Measurements from ENCODE around the gene PIK3R2. TPM values are rescaled to one million over a fixed set of nuclear protein-coding genes. Genes with fewer than 3 reads are reported as not detected.

PIK3R2 gene
- total RNA-seq, 4 donors from 2014 or later: 19.7 to 45.4 (median 28.2) TPM

GRCh38 chr19:18117364-18117691, 35.6 kb upstream of the PIK3R2 start:
- TF ChIP-seq, protein P1, sequence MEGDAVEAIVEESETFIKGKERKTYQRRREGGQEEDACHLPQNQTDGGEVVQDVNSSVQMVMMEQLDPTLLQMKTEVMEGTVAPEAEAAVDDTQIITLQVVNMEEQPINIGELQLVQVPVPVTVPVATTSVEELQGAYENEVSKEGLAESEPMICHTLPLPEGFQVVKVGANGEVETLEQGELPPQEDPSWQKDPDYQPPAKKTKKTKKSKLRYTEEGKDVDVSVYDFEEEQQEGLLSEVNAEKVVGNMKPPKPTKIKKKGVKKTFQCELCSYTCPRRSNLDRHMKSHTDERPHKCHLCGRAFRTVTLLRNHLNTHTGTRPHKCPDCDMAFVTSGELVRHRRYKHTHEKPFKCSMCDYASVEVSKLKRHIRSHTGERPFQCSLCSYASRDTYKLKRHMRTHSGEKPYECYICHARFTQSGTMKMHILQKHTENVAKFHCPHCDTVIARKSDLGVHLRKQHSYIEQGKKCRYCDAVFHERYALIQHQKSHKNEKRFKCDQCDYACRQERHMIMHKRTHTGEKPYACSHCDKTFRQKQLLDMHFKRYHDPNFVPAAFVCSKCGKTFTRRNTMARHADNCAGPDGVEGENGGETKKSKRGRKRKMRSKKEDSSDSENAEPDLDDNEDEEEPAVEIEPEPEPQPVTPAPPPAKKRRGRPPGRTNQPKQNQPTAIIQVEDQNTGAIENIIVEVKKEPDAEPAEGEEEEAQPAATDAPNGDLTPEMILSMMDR (IDR thresholded peaks at IDR 0.05): no peak
- no peak for TF ChIP-seq POLR2A (IDR thresholded peaks at IDR 0.05)
- Histone ChIP-seq H3K27ac (peak overlapping the region in 2 of 4 donors; percentile 46 to 90), H3K9me3 (no peaks in the 10 kb centered on the region), H3K36me3 (peaks cover 0 to 16% (median 0%) of the 10 kb centered on the region in 3 donors), H3K27me3 (no peaks in the 10 kb centered on the region), H3K4me3 (peak overlapping the region; percentile 48 to 92 (median 74)), H3K4me1 (peaks cover 4 to 22% (median 17%) of the 10 kb centered on the region in 4 donors)
- DNase-seq: no peak

- Histone ChIP-seq H3K9me3 (no peaks in the 10 kb centered on the region), H3K36me3 (peaks cover 0 to 18% (median 0%) of the 10 kb centered on the region in 3 donors), H3K4me3 (peak overlapping the region; percentile 48 to 92 (median 74)), H3K4me1 (peaks cover 4 to 22% (median 17%) of the 10 kb centered on the region in 4 donors), H3K27me3 (no peaks in the 10 kb centered on the region), H3K27ac (peak overlapping the region; percentile 52 to 90 (median 66))
- DNase-seq: peak; percentile 93 to 97 (median 96)
- TF ChIP-seq, protein P1 (IDR thresholded peaks at IDR 0.05): peak in 1 of 6 experiments; percentile 13
- TF ChIP-seq POLR2A (IDR thresholded peaks at IDR 0.05): no peak
Observed at GRCh38 chr19:18117692-18118378, 35.1 kb upstream of the PIK3R2 start.

DNA sequence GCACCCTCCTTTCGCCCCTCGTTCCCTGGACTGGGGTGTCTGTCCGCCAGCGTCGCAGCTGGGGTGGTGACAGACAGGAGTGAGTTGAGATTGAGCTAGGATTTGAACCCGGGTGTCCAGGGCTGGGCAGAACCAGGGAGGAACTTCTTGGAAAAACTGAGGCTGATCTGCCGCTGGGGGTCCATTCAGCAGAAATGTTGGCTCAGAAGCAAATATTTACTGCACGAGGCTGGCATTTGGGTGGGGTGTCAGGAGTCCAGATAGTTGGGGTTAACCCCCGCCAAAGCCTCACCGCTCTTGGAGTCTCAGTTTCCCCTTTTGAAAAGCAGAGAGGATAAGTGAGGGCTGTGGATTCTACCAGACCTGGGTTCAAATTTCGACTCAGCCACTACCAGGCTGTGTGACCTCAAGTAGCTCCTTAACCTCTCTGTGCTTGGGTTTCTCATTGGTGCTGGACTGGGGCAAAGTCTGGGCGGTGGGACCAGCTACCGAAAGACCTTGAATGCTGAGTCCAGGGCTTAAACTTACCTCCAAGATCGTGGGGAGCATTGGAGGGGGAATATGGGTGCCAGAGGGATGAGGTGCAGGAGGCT, 34.4 kb upstream of the PIK3R2 start:
- Histone ChIP-seq H3K4me1 (peaks cover 4 to 22% (median 17%) of the 10 kb centered on the region in 4 donors), H3K27ac (peak overlapping the region; percentile 52 to 90 (median 66))
- no peak for TF ChIP-seq POLR2A (IDR thresholded peaks at IDR 0.05)
- TF ChIP-seq, protein P1 (IDR thresholded peaks at IDR 0.05): no peak

DNA sequence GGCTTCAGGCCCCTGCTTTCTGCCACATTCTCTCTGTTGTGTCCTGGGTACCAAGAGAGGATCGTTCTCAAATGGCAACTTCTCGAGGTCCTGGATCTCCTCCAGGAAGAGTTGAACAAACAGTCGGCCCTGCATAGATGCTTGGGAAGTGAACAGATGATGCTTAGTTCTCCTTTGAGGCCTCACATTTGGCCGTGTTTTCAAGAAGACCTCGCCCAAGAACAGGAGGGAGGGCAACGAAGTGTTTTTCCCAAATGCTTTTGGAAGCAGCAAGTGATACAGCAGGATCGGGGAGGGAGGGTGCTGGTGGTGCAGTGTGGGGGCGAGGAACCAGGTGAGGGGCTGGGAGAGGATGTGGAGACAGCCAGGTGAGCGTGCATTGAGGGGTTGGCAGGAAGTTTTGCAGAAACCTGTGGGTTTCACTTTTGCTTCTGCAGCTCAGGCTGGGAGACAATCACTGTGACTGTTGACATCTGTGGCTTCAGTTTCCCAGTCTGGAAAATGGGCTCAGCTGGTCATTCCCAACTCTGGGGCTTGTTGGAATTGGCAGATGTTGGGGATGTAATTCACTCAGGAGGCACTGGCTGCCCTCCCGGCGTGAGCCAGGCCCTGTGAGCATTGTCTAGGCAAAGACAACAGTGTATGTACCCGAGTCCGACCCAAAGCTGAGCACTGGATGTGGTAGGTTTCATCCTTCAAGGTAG, 33.8 kb upstream of the PIK3R2 start:
- peaks cover 0 to 27% (median 0%) of the 10 kb centered on the region in 3 donors for H3K36me3 ChIP-seq
- peak in 2 of 3 donors; percentile 76 to 77 for DNase-seq
- no peaks in the 10 kb centered on the region for H3K9me3 ChIP-seq
- H3K27me3 ChIP-seq: no peaks in the 10 kb centered on the region
- peak overlapping the region; percentile 52 to 90 (median 66) for H3K27ac ChIP-seq
- TF ChIP-seq, protein P1 (IDR thresholded peaks at IDR 0.05): no peak
- no peak for TF ChIP-seq POLR2A (IDR thresholded peaks at IDR 0.05)
- H3K4me1 ChIP-seq: peaks cover 4 to 22% (median 17%) of the 10 kb centered on the region in 4 donors
- H3K4me3 ChIP-seq: peak overlapping the region; percentile 3 to 92 (median 74)

More for the DNA sequence above, 34.4 kb upstream of the PIK3R2 start:
- Histone ChIP-seq H3K9me3 (no peaks in the 10 kb centered on the region), H3K36me3 (peaks cover 0 to 21% (median 0%) of the 10 kb centered on the region in 3 donors), H3K4me3 (peak overlapping the region; percentile 48 to 92 (median 74)), H3K27me3 (no peaks in the 10 kb centered on the region)
- DNase-seq: no peak

DNA sequence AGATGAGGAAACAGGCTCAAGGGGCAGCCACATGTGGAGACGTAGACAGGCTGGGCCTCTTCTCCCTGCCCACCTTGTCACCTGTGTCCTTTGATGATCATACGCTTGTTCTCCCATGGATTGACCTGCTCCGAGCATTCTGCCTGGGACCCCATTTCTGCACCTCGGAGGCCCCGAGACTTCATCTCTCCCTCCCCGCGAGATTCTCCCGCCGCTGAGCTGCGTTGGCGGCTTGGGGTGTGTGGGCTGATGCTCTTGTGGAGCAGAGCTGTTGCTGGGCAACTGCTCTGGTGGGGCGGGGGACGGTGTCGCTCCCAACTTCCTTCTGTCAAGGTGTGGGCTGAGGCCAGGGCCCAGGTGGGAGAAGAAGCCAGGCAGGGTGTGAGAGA, 33.3 kb upstream of the PIK3R2 start:
- Histone ChIP-seq H3K4me3 (peak overlapping the region; percentile 3 to 92 (median 74)), H3K27ac (peak overlapping the region; percentile 52 to 90 (median 66)), H3K4me1 (peaks cover 4 to 22% (median 17%) of the 10 kb centered on the region in 4 donors), H3K36me3 (peaks cover 0 to 33% (median 0%) of the 10 kb centered on the region in 3 donors), H3K27me3 (no peaks in the 10 kb centered on the region), H3K9me3 (no peaks in the 10 kb centered on the region)
- DNase-seq: peak in 2 of 3 donors; percentile 57 to 72
- TF ChIP-seq, protein P1 (IDR thresholded peaks at IDR 0.05): no peak
- TF ChIP-seq POLR2A (IDR thresholded peaks at IDR 0.05): no peak

All from Peyer's patch (tissue), 4 donors.